CD14-positive monocyte (primary cell): ENCODE results near the gene PPIB. TPM values are rescaled to one million over a fixed set of nuclear protein-coding genes. Genes with fewer than 3 reads are reported as not detected.

Experiments
- DNase-seq, 3 donors: peaks; one replicate each; pipeline ENCODE4 v3.0.0-alpha.2; 2011 to 2022
- H2AFZ ChIP-seq: 2 replicates; pipeline ENCODE4 v1.6.0; 2012; ENCODE audit warnings: mild to moderate bottlenecking, low read depth, low read length, inconsistent platforms; ENCODE audit not compliant: insufficient read depth, poor library complexity, severe bottlenecking
- H3K27ac ChIP-seq, 2 donors: 1 replicate in 1 of 2; 2 replicates in 1 of 2; pipeline ENCODE4 v1.5.1; 2012 to 2013; ENCODE audit warnings: low read length in 2 of 2, control low read depth in 1 of 2, inconsistent platforms in 1 of 2, low read depth in 1 of 2, mild to moderate bottlenecking in 1 of 2
- H3K27me3 ChIP-seq, 2 donors: one replicate each; pipeline versions ENCODE4 v1.6.0 to v1.6.1; 2011 to 2013; ENCODE audit warnings: low read length in 2 of 2; ENCODE audit not compliant: control insufficient read depth in 2 of 2, insufficient read depth in 2 of 2
- H3K36me3 ChIP-seq, 2 donors: replicated peaks in 1 of 2; 1 replicate in 1 of 2; 2 replicates in 1 of 2; pipeline versions ENCODE4 v1.5.1 to v1.6.1; 2012 to 2013; ENCODE audit warnings: low read length in 2 of 2, control low read depth in 1 of 2, inconsistent platforms in 1 of 2, mild to moderate bottlenecking in 1 of 2; ENCODE audit not compliant: insufficient read depth in 2 of 2, control insufficient read depth in 1 of 2
- H3K4me1 ChIP-seq, 2 donors: 1 replicate in 1 of 2; 2 replicates in 1 of 2; pipeline versions ENCODE4 v1.5.1 to v1.6.1; 2012 to 2013; ENCODE audit warnings: low read length in 2 of 2, control low read depth in 1 of 2, inconsistent platforms in 1 of 2, mild to moderate bottlenecking in 1 of 2, moderate library complexity in 1 of 2; ENCODE audit not compliant: insufficient read depth in 2 of 2, control insufficient read depth in 1 of 2
- H3K4me2 ChIP-seq: replicated peaks from 2 replicates; pipeline ENCODE3; 2012; ENCODE audit warnings: low read length, moderate library complexity, mild to moderate bottlenecking; ENCODE audit not compliant: poor library complexity, severe bottlenecking; ENCODE audit errors: extremely low read depth
- H3K4me3 ChIP-seq, 3 experiments: fragments of 200-600 bp in 1 of 3; sonication (generic) in 1 of 3; replicated peaks in 1 of 3; 1 replicate in 2 of 3; 2 replicates in 1 of 3; pipeline ENCODE4 v1.5.1; 2011 to 2013; ENCODE audit warnings: low read length in 3 of 3, mild to moderate bottlenecking in 3 of 3, control low read depth in 2 of 3, low read depth in 2 of 3, inconsistent platforms in 1 of 3, moderate library complexity in 1 of 3
- H3K79me2 ChIP-seq: 2 replicates; pipeline ENCODE4 v1.6.0; 2012; ENCODE audit warnings: mild to moderate bottlenecking, control low read depth, inconsistent platforms, low read length, moderate library complexity; ENCODE audit not compliant: insufficient read depth
- H3K9ac ChIP-seq: 2 replicates; pipeline ENCODE4 v1.6.0; 2017; ENCODE audit warnings: low read length, mild to moderate bottlenecking; ENCODE audit not compliant: insufficient read depth, poor library complexity, severe bottlenecking
- H3K9me3 ChIP-seq, 2 donors: replicated peaks in 1 of 2; 1 replicate in 1 of 2; 2 replicates in 1 of 2; pipeline versions ENCODE4 v1.5.1 to v1.6.1; 2012 to 2013; ENCODE audit warnings: low read length in 2 of 2, control low read depth in 1 of 2; ENCODE audit not compliant: control insufficient read depth in 1 of 2, insufficient read depth in 1 of 2
- H4K20me1 ChIP-seq: 2 replicates; pipeline ENCODE4 v1.6.0; 2012; ENCODE audit warnings: mild to moderate bottlenecking, low read length, control low read depth, moderate library complexity; ENCODE audit not compliant: insufficient read depth
- H3K27ac Mint-ChIP-seq, 7 donors: one replicate each; pipeline ENCODE4 v1.8.0; 2020; ENCODE audit warnings: mild to moderate bottlenecking in 7 of 7, mixed read lengths in 7 of 7, moderate library complexity in 6 of 7, inconsistent platforms in 2 of 7
- H3K27me3 Mint-ChIP-seq, 3 donors: one replicate each; pipeline ENCODE4 v1.8.0; 2021 to 2022; ENCODE audit warnings: low read depth in 3 of 3, mild to moderate bottlenecking in 3 of 3, mixed read lengths in 3 of 3, moderate library complexity in 3 of 3, inconsistent platforms in 1 of 3
- H3K36me3 Mint-ChIP-seq, 2 donors: one replicate each; pipeline ENCODE4 v1.8.0; 2020; ENCODE audit warnings: mixed read lengths in 2 of 2, inconsistent platforms in 1 of 2, mild to moderate bottlenecking in 1 of 2
- H3K4me1 Mint-ChIP-seq: one replicate; pipeline ENCODE4 v1.8.0; 2020; ENCODE audit warnings: mild to moderate bottlenecking, mixed read lengths
- H3K4me3 Mint-ChIP-seq, 2 donors: one replicate each; pipeline ENCODE4 v1.8.0; 2020; ENCODE audit warnings: mild to moderate bottlenecking in 2 of 2, mixed read lengths in 2 of 2, moderate library complexity in 1 of 2
- H3K9me3 Mint-ChIP-seq, 7 donors: one replicate each; pipeline ENCODE4 v1.8.0; 2020 to 2022; ENCODE audit warnings: mixed read lengths in 7 of 7, mild to moderate bottlenecking in 6 of 7, moderate library complexity in 6 of 7, inconsistent platforms in 2 of 7
- WGBS: methylation state at CpG from one replicate; pipeline ENCODE4 v1.1.5; 2013; ENCODE audit warnings: missing lambda C conversion rate; ENCODE audit not compliant: insufficient coverage; 5-methylcytosine and 5-hydroxymethylcytosine counted together
- intact Hi-C, 2 donors: fragments of 100-400 bp; cut with micrococcal nuclease; formaldehyde crosslinking; loops; one replicate each; pipeline versions ENCODE4 v1.15.0 to v1.15.1; 2023
- polyA plus RNA-seq, 3 donors: library from polyadenylated mRNA; depleted of rRNA in 1 of 3; unstranded in 2 of 3; stranded (reverse) in 1 of 3; fragments of 300-500 nt in 2 of 3; fragments of >200 nt in 1 of 3; fragmentation: Illumina TruSeq in 2 of 3; gene quantifications; 1 replicate in 2 of 3; 2 replicates in 1 of 3; pipeline ENCODE4 v1.2.3, GENCODE V29; 2012 to 2021
- TF ChIP-seq, protein P1 (sequence below): fragments of 200-600 bp; IDR thresholded peaks from one replicate; pipeline ENCODE4 v1.8.0; 2022; ENCODE audit warnings: antibody characterized with exemption, mild to moderate bottlenecking

Gene PPIB
- polyA plus RNA-seq, 3 donors: 224 to 532 (median 520) TPM

DNA sequence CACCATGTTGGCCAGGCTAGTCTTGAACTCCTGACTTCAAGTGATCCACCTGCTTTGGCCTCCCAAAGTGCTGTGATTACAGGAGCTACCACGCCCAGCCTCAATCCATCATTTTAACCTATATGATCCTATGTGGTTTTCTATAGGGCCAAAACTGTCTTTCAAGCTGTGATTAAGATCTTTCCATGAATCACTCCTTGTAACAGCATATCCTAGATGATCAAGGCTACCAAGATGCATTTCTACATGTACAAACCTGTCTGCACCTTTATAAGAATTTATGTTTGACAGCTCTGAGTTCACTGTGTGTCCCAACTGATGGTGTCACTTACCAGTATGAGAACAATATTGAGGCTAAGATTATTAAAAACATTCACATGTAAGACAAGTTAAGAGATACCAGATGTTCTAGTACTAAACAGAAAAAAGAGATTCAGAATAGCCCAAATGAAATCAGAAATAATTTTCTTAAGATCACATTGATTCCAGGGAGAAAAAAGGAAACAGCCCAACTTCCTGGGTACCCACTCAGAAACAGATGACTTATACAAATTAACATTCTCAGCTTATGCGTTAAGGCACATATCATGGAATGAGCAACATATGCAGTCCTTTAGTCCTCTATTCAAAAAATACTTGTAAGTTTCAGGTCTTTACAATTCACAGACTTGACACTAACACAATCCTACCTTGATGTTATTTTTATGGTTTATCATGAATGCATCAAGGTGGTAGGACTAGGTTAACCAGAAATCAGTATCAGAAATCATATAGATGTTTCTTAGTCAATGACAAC is 24.8 kb upstream of the PPIB start:
- H3K27ac Mint-ChIP-seq: peak overlapping the region in 1 of 7 donors; percentile 30
- H3K4me3 Mint-ChIP-seq: no peak overlapping the region
- H3K4me2 ChIP-seq: no peak overlapping the region

DNA sequence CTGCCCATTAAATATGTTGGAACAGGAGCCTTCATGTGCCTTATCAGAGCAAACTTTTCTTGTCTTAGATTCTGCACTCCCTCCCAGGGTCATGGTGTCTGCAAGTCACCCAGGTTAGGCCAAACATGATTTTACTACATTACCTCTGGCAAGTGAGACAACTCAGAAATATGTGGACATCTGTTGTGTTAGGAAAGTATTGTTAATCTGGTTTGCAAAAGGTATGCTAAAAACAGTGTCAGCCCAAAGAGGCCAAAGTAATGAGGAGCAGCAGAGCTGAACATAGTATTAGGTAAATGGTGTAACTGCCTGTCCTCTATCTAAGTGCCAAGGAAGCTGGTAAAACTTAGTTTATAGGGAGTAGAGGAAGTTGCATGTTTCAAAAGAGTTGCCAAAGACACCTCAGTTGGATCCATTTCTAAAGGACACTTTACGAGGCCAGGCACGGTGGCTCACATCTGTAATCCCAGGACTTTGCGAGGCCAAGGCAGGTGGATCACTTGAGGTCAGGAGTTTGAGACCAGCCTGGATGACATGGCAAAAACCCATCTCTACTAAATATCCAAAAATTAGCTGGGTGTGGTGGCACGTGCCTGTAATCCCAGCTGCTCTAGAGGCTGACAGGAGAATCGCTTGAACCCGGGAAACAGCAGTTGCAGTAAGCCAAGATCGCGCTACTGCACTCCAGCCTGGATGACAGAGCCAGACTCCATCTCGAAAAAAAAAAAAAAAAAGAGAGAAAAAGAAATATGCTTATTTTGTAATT is 22.5 kb upstream of the PPIB start:
- no peak overlapping the region for H3K9ac ChIP-seq
- peaks cover 5 to 7% of the 10 kb centered on the region in 2 donors for H3K4me1 ChIP-seq
- no peaks in the 10 kb centered on the region for H4K20me1 ChIP-seq
- peak overlapping the region in 1 of 2 donors; percentile 23 for H3K27ac ChIP-seq
- DNase-seq: no peak
- H2AFZ ChIP-seq: no peak overlapping the region
- Mint-ChIP-seq H3K36me3 (peaks cover 34 to 58% of the 10 kb centered on the region in 2 donors), H3K9me3 (no peaks in the 10 kb centered on the region), H3K4me1 (peaks cover 11% of the 10 kb centered on the region), H3K4me3 (no peak overlapping the region), H3K27ac (peak overlapping the region in 3 of 7 donors; percentile 37 to 41 (median 37)), H3K27me3 (peaks cover 0 to 1% (median 1%) of the 10 kb centered on the region in 3 donors)
- WGBS: no CpG with 5 or more reads among the region's 9 CpGs
- no peaks in the 10 kb centered on the region for H3K27me3 ChIP-seq
- no peak overlapping the region for H3K4me2 ChIP-seq
- H3K4me3 ChIP-seq: no peak overlapping the region
- H3K9me3 ChIP-seq: no peaks in the 10 kb centered on the region
- H3K79me2 ChIP-seq: no peaks in the 10 kb centered on the region
- peaks cover 15 to 57% of the 10 kb centered on the region in 2 donors for H3K36me3 ChIP-seq
- TF ChIP-seq, protein P1, sequence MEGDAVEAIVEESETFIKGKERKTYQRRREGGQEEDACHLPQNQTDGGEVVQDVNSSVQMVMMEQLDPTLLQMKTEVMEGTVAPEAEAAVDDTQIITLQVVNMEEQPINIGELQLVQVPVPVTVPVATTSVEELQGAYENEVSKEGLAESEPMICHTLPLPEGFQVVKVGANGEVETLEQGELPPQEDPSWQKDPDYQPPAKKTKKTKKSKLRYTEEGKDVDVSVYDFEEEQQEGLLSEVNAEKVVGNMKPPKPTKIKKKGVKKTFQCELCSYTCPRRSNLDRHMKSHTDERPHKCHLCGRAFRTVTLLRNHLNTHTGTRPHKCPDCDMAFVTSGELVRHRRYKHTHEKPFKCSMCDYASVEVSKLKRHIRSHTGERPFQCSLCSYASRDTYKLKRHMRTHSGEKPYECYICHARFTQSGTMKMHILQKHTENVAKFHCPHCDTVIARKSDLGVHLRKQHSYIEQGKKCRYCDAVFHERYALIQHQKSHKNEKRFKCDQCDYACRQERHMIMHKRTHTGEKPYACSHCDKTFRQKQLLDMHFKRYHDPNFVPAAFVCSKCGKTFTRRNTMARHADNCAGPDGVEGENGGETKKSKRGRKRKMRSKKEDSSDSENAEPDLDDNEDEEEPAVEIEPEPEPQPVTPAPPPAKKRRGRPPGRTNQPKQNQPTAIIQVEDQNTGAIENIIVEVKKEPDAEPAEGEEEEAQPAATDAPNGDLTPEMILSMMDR: no peak
- intact Hi-C loops: no loop called here

More for the DNA sequence above, 24.8 kb upstream of the PPIB start:
- TF ChIP-seq, protein P1: no peak
- H3K9ac ChIP-seq: no peak overlapping the region
- H3K79me2 ChIP-seq: no peaks in the 10 kb centered on the region
- intact Hi-C loops: no loop called here
- H3K4me3 ChIP-seq: no peak overlapping the region
- H3K9me3 ChIP-seq: no peaks in the 10 kb centered on the region
- H3K36me3 ChIP-seq: peaks cover 14 to 74% of the 10 kb centered on the region in 2 donors
- H2AFZ ChIP-seq: no peak overlapping the region
- no peaks in the 10 kb centered on the region for H3K4me1 ChIP-seq
- Mint-ChIP-seq H3K27me3 (peaks cover 0 to 1% (median 1%) of the 10 kb centered on the region in 3 donors), H3K4me1 (no peaks in the 10 kb centered on the region), H3K36me3 (peaks cover 27 to 57% of the 10 kb centered on the region in 2 donors), H3K9me3 (no peaks in the 10 kb centered on the region)
- H3K27ac ChIP-seq: no peak overlapping the region
- DNase-seq: no peak
- H3K27me3 ChIP-seq: no peaks in the 10 kb centered on the region
- no CpG with 5 or more reads among the region's 2 CpGs for WGBS
- no peaks in the 10 kb centered on the region for H4K20me1 ChIP-seq
